ENCODE measurements around the gene DMKN. TPM values are rescaled to one million over a fixed set of nuclear protein-coding genes. Genes with fewer than 3 reads are reported as not detected.

DMKN gene
- total and polyA plus RNA-seq, 2 of the 4 experiments (the other 2 are of a cell fraction) = 0.36 to 2.4 TPM

GRCh38 chr19:35468637-35469036 lies 44.8 kb downstream of the DMKN start:
- H3K9me3 ChIP-seq (ENCODE audit: control insufficient read depth, insufficient read depth, low read length) = no peaks in the 10 kb centered on the region
- no TSS peak for BruUV-seq (replicated peaks)
- CTCF ChIA-PET = interaction anchor here (0.8 to 1.2 kb wide), 2 partner anchors 36 to 120 kb away, joined by 3 read pairs; no protein-coding TSS in a partner anchor
- H2BK5ac ChIP-seq (ENCODE audit: low read depth, low read length, poor library complexity, severe bottlenecking) = no peak overlapping the region
- H3K9me1 ChIP-seq (ENCODE audit: insufficient read depth, low read length) = no peaks in the 10 kb centered on the region
- no peak overlapping the region for H3K9ac ChIP-seq (ENCODE audit: low read depth, low read length)
- H2BK120ac ChIP-seq (ENCODE audit: low read depth, low read length) = no peak overlapping the region
- ATAC-seq (ENCODE audit: low read depth) = peak; percentile 59; the same call in 1 of the 2 replicates
- no peaks in the 10 kb centered on the region for H3K36me3 ChIP-seq (ENCODE audit: control insufficient read depth, insufficient read depth, low read length)
- no peak overlapping the region for H3K23ac ChIP-seq (ENCODE audit: low read depth, low read length)
- WGBS, 2 experiments (ENCODE audit: extremely low coverage in 2 of 2, insufficient read length in 1 of 2) = no CpG with 5 or more reads among the region's 2 CpGs
- no peaks in the 10 kb centered on the region for H4K20me1 ChIP-seq (ENCODE audit: insufficient read depth, low read length)
- H3K56ac ChIP-seq (ENCODE audit: extremely low read depth, insufficient read depth, low read length) = no peak overlapping the region
- H3K4me1 ChIP-seq (ENCODE audit: control insufficient read depth, insufficient read depth, low read length) = no peaks in the 10 kb centered on the region
- H2AK5ac ChIP-seq (ENCODE audit: low read depth, low read length) = no peak overlapping the region
- no peak overlapping the region for H3K4me3 ChIP-seq (ENCODE audit: insufficient read depth, low read depth, low read length)
- H2BK20ac ChIP-seq (ENCODE audit: low read depth, low read length) = no peak overlapping the region
- in situ Hi-C loops (cut with MboI; ENCODE audit: low sequenced_read_pairs) = no loop called here
- H4K91ac ChIP-seq (ENCODE audit: insufficient read depth, low read depth, low read length) = no peak overlapping the region
- TF ChIP-seq CTCF (conservative IDR thresholded peaks at IDR 0.05; ENCODE audit: low read depth, low read length) (peak; percentile 39), POLR2A (IDR thresholded peaks at IDR 0.05; ENCODE audit: low read depth, low read length) (no peak), SMC3 (IDR thresholded peaks at IDR 0.05; ENCODE audit: low read depth, low read length) (peak; percentile 24; the same call in 1 of the 2 replicates), RCOR1 (IDR thresholded peaks at IDR 0.05; ENCODE audit: insufficient replicate concordance, low read length) (no peak), CEBPB (IDR thresholded peaks at IDR 0.05; ENCODE audit: low read depth, low read length) (no peak), RAD21 (IDR thresholded peaks at IDR 0.05; ENCODE audit: low read length) (peak; percentile 42; the same call in 1 of the 2 replicates)
- intact Hi-C loops (cut with micrococcal nuclease) = loop anchor here (10.0 kb wide), 1 partner anchor 114 kb away; the partner anchor contains the start of gene FFAR3
- H4K5ac ChIP-seq (ENCODE audit: low read depth, low read length) = no peak overlapping the region
- H3K18ac ChIP-seq (ENCODE audit: low read depth, low read length) = no peak overlapping the region
- H2BK15ac ChIP-seq (ENCODE audit: low read depth, low read length) = no peak overlapping the region
- H3K14ac ChIP-seq (replicated peaks; ENCODE audit: low read depth, low read length) = no peak overlapping the region
- no peak overlapping the region for H3K4ac ChIP-seq (ENCODE audit: low read depth, low read length)
- H3K4me2 ChIP-seq (ENCODE audit: low read depth, low read length) = no peak overlapping the region
- dilution Hi-C loops (cut with HindIII; ENCODE audit: low sequenced_read_pairs, unreplicated experiment) = no loop called here
- H2AFZ ChIP-seq (replicated peaks; ENCODE audit: low read length, poor library complexity) = peak overlapping the region; percentile 56
- H4K8ac ChIP-seq (ENCODE audit: low read depth in 2 of 2, low read length in 2 of 2) = no peak overlapping the region
- no peak overlapping the region for H3K27ac ChIP-seq (ENCODE audit: insufficient read depth, low read length)
- DNase-seq = no peak
- peaks cover 3% of the 10 kb centered on the region for H3K27me3 ChIP-seq (ENCODE audit: control insufficient read depth, insufficient read depth, low read length)
- no peaks in the 10 kb centered on the region for H3K79me1 ChIP-seq (ENCODE audit: low read depth in 1 of 2, low read length in 2 of 2)
- POLR2A ChIA-PET (ENCODE audit: unreplicated experiment) = no interaction called here
- H2AK9ac ChIP-seq (replicated peaks; ENCODE audit: low read depth, low read length, poor library complexity) = no peak overlapping the region

Data from IMR-90 (cell line).